Subcutaneous adipose tissue (tissue), 4 donors: ENCODE data around the gene LRRC72. TPM values are rescaled to one million over a fixed set of nuclear protein-coding genes. Genes with fewer than 3 reads are reported as not detected.

Experiments
- CTCF ChIP-seq: fragments of 450-650 bp; IDR thresholded peaks from one replicate; pipeline ENCODE4 v1.5.1; 2016; ENCODE audit warnings: low read depth, mild to moderate bottlenecking, control low read depth, antibody characterized with exemption, moderate library complexity
- total RNA-seq, 4 donors: library from RNA; depleted of rRNA; stranded (reverse); fragments of >200 nt; gene quantifications; one replicate each; pipeline ENCODE4 v1.1.0, GENCODE V29; 2016

LRRC72 gene
- total RNA-seq, 4 donors from 2014 or later = not detected

GRCh38 chr7:16627236-16627635 is 100.6 kb downstream of the LRRC72 start:
- TF ChIP-seq CTCF = no peak

GRCh38 chr7:16630654-16631053 is 104.0 kb downstream of the LRRC72 start:
- no peak for TF ChIP-seq CTCF

Other genes starting within 250 kb of the LRRC72 start
- 1 to 10 TPM in 3 of 4 donors, under 1 TPM in 1; 0.68 to 3.1 (median 2.0) TPM for gene CRPPA, start 105.3 kb upstream of the LRRC72 start, total RNA-seq
- not detected for gene SOSTDC1, start 61.1 kb upstream of the LRRC72 start, total RNA-seq
- 10 to 100 TPM; 19.2 to 24.9 (median 21.1) TPM for gene ANKMY2, start 118.9 kb downstream of the LRRC72 start, total RNA-seq
- 10 to 100 TPM; 39.0 to 94.6 (median 46.1) TPM for gene BZW2, start 119.4 kb downstream of the LRRC72 start, total RNA-seq
- 10 to 100 TPM in 3 of 4 donors, 1 to 10 TPM in 1; 9.9 to 68.9 (median 39.5) TPM for gene TSPAN13, start 226.9 kb downstream of the LRRC72 start, total RNA-seq